GM19240 (cell line): Measurements from ENCODE around the gene FMN1.

Experiments
- DNase-seq: peaks from one replicate; pipeline ENCODE4 v3.0.0; 2011; ENCODE audit warnings: low spot score; ENCODE audit not compliant: insufficient read length

FMN1 gene

GRCh38 chr15:33124811-33125210 lies 69.7 kb downstream of the FMN1 start:
- no peak for DNase-seq

- no peak for DNase-seq
Measured at GRCh38 chr15:33124279-33124678, 70.2 kb downstream of the FMN1 start.

GRCh38 chr15:33119865-33120264 lies 74.6 kb downstream of the FMN1 start:
- DNase-seq = no peak

GRCh38 chr15:33119273-33119672 lies 75.2 kb downstream of the FMN1 start:
- DNase-seq = no peak

- no peak for DNase-seq
Measured at GRCh38 chr15:33116198-33116597, 78.3 kb downstream of the FMN1 start.

GRCh38 chr15:33115191-33115861 lies 79.2 kb downstream of the FMN1 start:
- DNase-seq = no peak

GRCh38 chr15:33114374-33114717 lies 80.2 kb downstream of the FMN1 start:
- DNase-seq = no peak

- no peak for DNase-seq
Measured at GRCh38 chr15:33113666-33114373, 80.7 kb downstream of the FMN1 start.

GRCh38 chr15:33112541-33113105 lies 81.9 kb downstream of the FMN1 start:
- no peak for DNase-seq

GRCh38 chr15:33111041-33111451 lies 83.5 kb downstream of the FMN1 start:
- DNase-seq = no peak

- DNase-seq = no peak
Measured at GRCh38 chr15:33109345-33109744, 85.2 kb downstream of the FMN1 start.

GRCh38 chr15:33108518-33108917 lies 86.0 kb downstream of the FMN1 start:
- DNase-seq = no peak

- DNase-seq = no peak
Measured at GRCh38 chr15:33107950-33108349, 86.6 kb downstream of the FMN1 start.

GRCh38 chr15:33104212-33104611 lies 90.3 kb downstream of the FMN1 start:
- no peak for DNase-seq

- DNase-seq = no peak
Measured at GRCh38 chr15:33101036-33101435, 93.5 kb downstream of the FMN1 start.

- no peak for DNase-seq
Measured at GRCh38 chr15:33100314-33100713, 94.2 kb downstream of the FMN1 start.

GRCh38 chr15:33099739-33100138 lies 94.8 kb downstream of the FMN1 start:
- no peak for DNase-seq

- no peak for DNase-seq
Measured at GRCh38 chr15:33099213-33099612, 95.3 kb downstream of the FMN1 start.

- DNase-seq = no peak
Measured at GRCh38 chr15:33098094-33099058, 96.1 kb downstream of the FMN1 start.

- no peak for DNase-seq
Measured at GRCh38 chr15:33096134-33096533, 98.4 kb downstream of the FMN1 start.

- DNase-seq = no peak
Measured at GRCh38 chr15:33095641-33096040, 98.9 kb downstream of the FMN1 start.

- no peak for DNase-seq
Measured at GRCh38 chr15:33094336-33094735, 100.2 kb downstream of the FMN1 start.
